22Rv1 (cell line): ENCODE data around the gene SEC14L5.

ENCODE experiments used
- CTCF ChIP-seq: fragments of 450-650 bp; IDR thresholded peaks from 2 replicates; pipeline ENCODE4 v1.5.1; 2017; ENCODE audit warnings: mild to moderate bottlenecking
- ZFX ChIP-seq: fragments of 450-650 bp; IDR thresholded peaks from 2 replicates; pipeline ENCODE4 v1.6.1; 2017; ENCODE audit warnings: antibody characterized with exemption, borderline replicate concordance

GRCh38 chr16:4911970-4912386 lies 46.2 kb upstream of the SEC14L5 start:
- no peak for TF ChIP-seq CTCF
- no peak for TF ChIP-seq ZFX
